ENCODE data around the gene GOLPH3.

Gene GOLPH3

GRCh38 chr5:32103521-32103920 lies 70.6 kb downstream of the GOLPH3 start:
- Histone ChIP-seq H3K9me2 (replicated peaks; ENCODE audit: low read depth, low read length) (no peaks in the 10 kb centered on the region), H3F3A (ENCODE audit: low read depth) (no peaks in the 10 kb centered on the region), H3K4me1 (ENCODE audit: insufficient read depth, low read length, poor library complexity, severe bottlenecking) (no peaks in the 10 kb centered on the region), H3K27me3 (ENCODE audit: insufficient read depth, low read length, poor library complexity, severe bottlenecking) (no peaks in the 10 kb centered on the region), H3K4me2 (ENCODE audit: low read depth, low read length, poor library complexity, severe bottlenecking) (no peak overlapping the region), H2AFZ (ENCODE audit: low read length) (no peak overlapping the region), H3K9me3 (ENCODE audit: insufficient read depth, low read depth, low read length) (no peaks in the 10 kb centered on the region), H3K79me2 (ENCODE audit: insufficient read depth, low read length) (no peaks in the 10 kb centered on the region), H3K9ac (ENCODE audit: low read depth, low read length, poor library complexity, severe bottlenecking) (no peak overlapping the region), H3K36me3 (ENCODE audit: insufficient read depth, low read length) (peaks cover 24% of the 10 kb centered on the region; the same call in 1 of the 2 replicates), H4K20me1 (ENCODE audit: insufficient read depth, low read length, poor library complexity, severe bottlenecking) (no peaks in the 10 kb centered on the region), H3K4me3 (ENCODE audit: low read length, poor library complexity, severe bottlenecking) (no peak overlapping the region)
- TF ChIP-seq, protein P1, sequence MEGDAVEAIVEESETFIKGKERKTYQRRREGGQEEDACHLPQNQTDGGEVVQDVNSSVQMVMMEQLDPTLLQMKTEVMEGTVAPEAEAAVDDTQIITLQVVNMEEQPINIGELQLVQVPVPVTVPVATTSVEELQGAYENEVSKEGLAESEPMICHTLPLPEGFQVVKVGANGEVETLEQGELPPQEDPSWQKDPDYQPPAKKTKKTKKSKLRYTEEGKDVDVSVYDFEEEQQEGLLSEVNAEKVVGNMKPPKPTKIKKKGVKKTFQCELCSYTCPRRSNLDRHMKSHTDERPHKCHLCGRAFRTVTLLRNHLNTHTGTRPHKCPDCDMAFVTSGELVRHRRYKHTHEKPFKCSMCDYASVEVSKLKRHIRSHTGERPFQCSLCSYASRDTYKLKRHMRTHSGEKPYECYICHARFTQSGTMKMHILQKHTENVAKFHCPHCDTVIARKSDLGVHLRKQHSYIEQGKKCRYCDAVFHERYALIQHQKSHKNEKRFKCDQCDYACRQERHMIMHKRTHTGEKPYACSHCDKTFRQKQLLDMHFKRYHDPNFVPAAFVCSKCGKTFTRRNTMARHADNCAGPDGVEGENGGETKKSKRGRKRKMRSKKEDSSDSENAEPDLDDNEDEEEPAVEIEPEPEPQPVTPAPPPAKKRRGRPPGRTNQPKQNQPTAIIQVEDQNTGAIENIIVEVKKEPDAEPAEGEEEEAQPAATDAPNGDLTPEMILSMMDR (conservative IDR thresholded peaks at IDR 0.05; ENCODE audit: low read length) = no peak
- TF ChIP-seq EZH2phosphoT487 (IDR thresholded peaks at IDR 0.05; ENCODE audit: borderline replicate concordance) = no peak

DNA sequence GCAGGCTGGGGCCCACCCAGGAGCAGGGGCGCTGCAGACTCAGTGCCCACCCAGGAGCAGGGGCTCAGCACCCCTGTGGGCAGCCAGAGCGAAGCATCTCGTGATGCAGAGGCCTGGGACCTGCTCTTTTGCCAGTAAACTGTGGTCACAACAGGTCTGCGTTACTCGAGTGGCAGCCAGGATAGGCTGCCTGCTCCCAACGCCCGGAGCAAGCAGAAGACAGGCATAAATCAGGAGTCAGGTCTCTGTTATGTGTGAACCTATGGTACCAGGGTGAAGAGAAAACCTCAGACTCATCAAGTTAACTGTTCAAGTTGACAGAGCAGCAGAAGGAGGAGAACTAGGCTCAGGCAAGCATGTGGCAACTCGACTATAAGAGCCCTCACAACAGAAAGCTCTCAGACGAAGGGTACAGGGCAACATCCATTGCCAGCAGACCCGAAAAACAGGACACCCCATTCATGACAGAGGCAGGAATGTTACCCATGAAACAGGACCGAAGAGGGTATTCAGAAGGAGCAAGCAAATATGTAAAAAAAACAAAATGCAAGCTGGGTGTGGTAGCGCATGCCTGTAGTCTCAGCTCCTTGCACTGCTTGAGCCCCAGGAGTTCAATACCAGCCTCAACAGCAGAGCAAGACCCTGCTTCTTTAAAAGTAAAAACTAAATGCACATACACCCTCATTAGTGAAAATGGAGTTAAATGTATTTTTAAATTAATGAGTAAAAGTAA lies 71.7 kb downstream of the GOLPH3 start:
- no peak for TF ChIP-seq EZH2phosphoT487 (IDR thresholded peaks at IDR 0.05; ENCODE audit: borderline replicate concordance)
- TF ChIP-seq, protein P1 (conservative IDR thresholded peaks at IDR 0.05; ENCODE audit: low read length) = no peak
- H3K4me2 ChIP-seq (ENCODE audit: low read depth, low read length, poor library complexity, severe bottlenecking) = no peak overlapping the region
- H3K79me2 ChIP-seq (ENCODE audit: insufficient read depth, low read length) = no peaks in the 10 kb centered on the region
- no peak overlapping the region for H3K4me3 ChIP-seq (ENCODE audit: low read length, poor library complexity, severe bottlenecking)
- peaks cover 16% of the 10 kb centered on the region; the same call in 1 of the 2 replicates for H3K36me3 ChIP-seq (ENCODE audit: insufficient read depth, low read length)
- no peak overlapping the region for H2AFZ ChIP-seq (ENCODE audit: low read length)
- H3F3A ChIP-seq (ENCODE audit: low read depth) = no peaks in the 10 kb centered on the region
- H3K9me3 ChIP-seq (ENCODE audit: insufficient read depth, low read depth, low read length) = no peaks in the 10 kb centered on the region
- no peaks in the 10 kb centered on the region for H3K27me3 ChIP-seq (ENCODE audit: insufficient read depth, low read length, poor library complexity, severe bottlenecking)
- H4K20me1 ChIP-seq (ENCODE audit: insufficient read depth, low read length, poor library complexity, severe bottlenecking) = no peaks in the 10 kb centered on the region
- H3K9me2 ChIP-seq (replicated peaks; ENCODE audit: low read depth, low read length) = no peaks in the 10 kb centered on the region
- no peaks in the 10 kb centered on the region for H3K4me1 ChIP-seq (ENCODE audit: insufficient read depth, low read length, poor library complexity, severe bottlenecking)
- H3K9ac ChIP-seq (ENCODE audit: low read depth, low read length, poor library complexity, severe bottlenecking) = no peak overlapping the region

DNA sequence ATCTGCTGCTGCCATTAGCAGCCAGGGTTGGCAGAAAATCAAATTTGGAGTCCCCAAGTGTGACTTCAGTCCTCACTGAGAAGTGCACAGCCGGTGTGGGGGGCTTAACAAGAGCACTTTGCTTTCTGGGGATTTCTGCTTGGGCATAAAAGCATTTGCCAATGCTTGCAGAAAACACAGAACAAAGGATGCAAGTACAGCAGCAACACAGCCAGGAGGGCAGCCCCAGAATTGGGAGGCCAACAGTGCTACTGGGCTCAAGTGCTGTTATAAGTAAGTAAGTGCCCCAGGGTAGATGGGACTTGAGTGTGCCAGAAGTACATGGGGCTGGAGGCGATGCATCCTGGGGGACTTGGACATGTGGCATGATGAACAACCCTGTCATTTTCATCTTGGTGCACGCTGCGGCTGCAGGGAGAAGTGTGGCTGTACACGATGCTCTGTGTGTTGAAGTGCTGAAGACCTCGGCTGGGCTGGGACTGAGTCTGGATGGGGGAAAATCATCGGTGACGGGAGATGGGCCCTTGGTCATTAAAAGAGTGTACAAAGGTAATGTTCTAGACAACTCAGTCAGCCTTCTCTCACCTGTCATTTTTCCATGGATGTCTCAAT lies 73.3 kb downstream of the GOLPH3 start:
- no peaks in the 10 kb centered on the region for H4K20me1 ChIP-seq (ENCODE audit: insufficient read depth, low read length, poor library complexity, severe bottlenecking)
- H3K4me2 ChIP-seq (ENCODE audit: low read depth, low read length, poor library complexity, severe bottlenecking) = no peak overlapping the region
- TF ChIP-seq, protein P1 (conservative IDR thresholded peaks at IDR 0.05; ENCODE audit: low read length) = no peak
- TF ChIP-seq EZH2phosphoT487 (IDR thresholded peaks at IDR 0.05; ENCODE audit: borderline replicate concordance) = no peak
- no peaks in the 10 kb centered on the region for H3K9me2 ChIP-seq (replicated peaks; ENCODE audit: low read depth, low read length)
- no peaks in the 10 kb centered on the region for H3K79me2 ChIP-seq (ENCODE audit: insufficient read depth, low read length)
- H3K4me3 ChIP-seq (ENCODE audit: low read length, poor library complexity, severe bottlenecking) = no peak overlapping the region
- no peaks in the 10 kb centered on the region for H3K9me3 ChIP-seq (ENCODE audit: insufficient read depth, low read depth, low read length)
- no peaks in the 10 kb centered on the region for H3K4me1 ChIP-seq (ENCODE audit: insufficient read depth, low read length, poor library complexity, severe bottlenecking)
- H2AFZ ChIP-seq (ENCODE audit: low read length) = no peak overlapping the region
- no peaks in the 10 kb centered on the region for H3F3A ChIP-seq (ENCODE audit: low read depth)
- H3K9ac ChIP-seq (ENCODE audit: low read depth, low read length, poor library complexity, severe bottlenecking) = no peak overlapping the region
- no peaks in the 10 kb centered on the region for H3K27me3 ChIP-seq (ENCODE audit: insufficient read depth, low read length, poor library complexity, severe bottlenecking)
- peaks cover 8% of the 10 kb centered on the region; the same call in 1 of the 2 replicates for H3K36me3 ChIP-seq (ENCODE audit: insufficient read depth, low read length)

Data from Loucy (cell line).